Nucleus accumbens (tissue), 56 donors: Measurements from ENCODE around the gene IST1.
"Not testable (repeated sequence)": the region's sequence is repeated elsewhere in the genome, so short reads cannot be mapped to it uniquely, and the experiment has no call there.

ENCODE experiments used
- DNase-seq, 56 donors: peaks; one replicate each; lab custom pipeline; 2025; lab: John Stamatoyannopoulos, UW

The IST1 gene

GRCh38 chr16:71894921-71895678 lies at the start of gene IST1:
IST1 (plus strand) TSS chr16:71895531; CDS start chr16:71915641, 20,110 bp downstream.
- peak; percentile 62 to 98 (median 96) for DNase-seq

- peak; percentile 29 to 95 (median 81) for DNase-seq
These were observed 49.5 kb upstream of the IST1 start, which contains the start of gene ATXN1L for GRCh38 chr16:71845639-71846430. ATXN1L (plus strand) TSS chr16:71845976; CDS start chr16:71849741, 3,765 bp downstream.

- DNase-seq: peak in 11 of 56 donors; percentile 1 to 22 (median 16)
These were observed 48.9 kb upstream of the IST1 start for GRCh38 chr16:71846431-71846830.

GRCh38 chr16:71847096-71847495 lies 48.2 kb upstream of the IST1 start:
- no peak for DNase-seq

- no peak for DNase-seq
These were observed 46.7 kb upstream of the IST1 start for GRCh38 chr16:71848622-71849021.

GRCh38 chr16:71851746-71852145 lies 43.6 kb upstream of the IST1 start:
- DNase-seq: no peak

GRCh38 chr16:71852158-71852557 lies 43.2 kb upstream of the IST1 start:
- no peak for DNase-seq

GRCh38 chr16:71852561-71852960 lies 42.8 kb upstream of the IST1 start:
- DNase-seq: no peak

- no peak for DNase-seq
These were observed 41.9 kb upstream of the IST1 start for GRCh38 chr16:71853413-71853812.

- DNase-seq: no peak
These were observed 40.9 kb upstream of the IST1 start for GRCh38 chr16:71854369-71854948.

- DNase-seq: no peak
These were observed 39.2 kb upstream of the IST1 start for GRCh38 chr16:71855937-71856662.

- DNase-seq: no peak
These were observed 35.4 kb upstream of the IST1 start for GRCh38 chr16:71859762-71860521.

GRCh38 chr16:71863995-71864394 lies 31.3 kb upstream of the IST1 start:
- DNase-seq: no peak

- DNase-seq: peak in 1 of 56 donors; percentile 1
These were observed 30.0 kb upstream of the IST1 start for GRCh38 chr16:71865173-71865863.

- DNase-seq: not testable (repeated sequence)
These were observed 28.2 kb upstream of the IST1 start for GRCh38 chr16:71867175-71867574.

GRCh38 chr16:71867939-71868338 lies 27.4 kb upstream of the IST1 start:
- no peak for DNase-seq

- no peak for DNase-seq
These were observed 26.2 kb upstream of the IST1 start for GRCh38 chr16:71869089-71869488.

GRCh38 chr16:71870818-71871217 lies 24.5 kb upstream of the IST1 start:
- DNase-seq: no peak

- no peak for DNase-seq
These were observed 22.1 kb upstream of the IST1 start for GRCh38 chr16:71873199-71873598.
